ENCODE measurements around the gene LMBR1.
"Not testable (repeated sequence)": the region's sequence is repeated elsewhere in the genome, so short reads cannot be mapped to it uniquely, and the experiment has no call there.

LMBR1 gene, protein sequence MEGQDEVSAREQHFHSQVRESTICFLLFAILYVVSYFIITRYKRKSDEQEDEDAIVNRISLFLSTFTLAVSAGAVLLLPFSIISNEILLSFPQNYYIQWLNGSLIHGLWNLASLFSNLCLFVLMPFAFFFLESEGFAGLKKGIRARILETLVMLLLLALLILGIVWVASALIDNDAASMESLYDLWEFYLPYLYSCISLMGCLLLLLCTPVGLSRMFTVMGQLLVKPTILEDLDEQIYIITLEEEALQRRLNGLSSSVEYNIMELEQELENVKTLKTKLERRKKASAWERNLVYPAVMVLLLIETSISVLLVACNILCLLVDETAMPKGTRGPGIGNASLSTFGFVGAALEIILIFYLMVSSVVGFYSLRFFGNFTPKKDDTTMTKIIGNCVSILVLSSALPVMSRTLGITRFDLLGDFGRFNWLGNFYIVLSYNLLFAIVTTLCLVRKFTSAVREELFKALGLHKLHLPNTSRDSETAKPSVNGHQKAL

DNA sequence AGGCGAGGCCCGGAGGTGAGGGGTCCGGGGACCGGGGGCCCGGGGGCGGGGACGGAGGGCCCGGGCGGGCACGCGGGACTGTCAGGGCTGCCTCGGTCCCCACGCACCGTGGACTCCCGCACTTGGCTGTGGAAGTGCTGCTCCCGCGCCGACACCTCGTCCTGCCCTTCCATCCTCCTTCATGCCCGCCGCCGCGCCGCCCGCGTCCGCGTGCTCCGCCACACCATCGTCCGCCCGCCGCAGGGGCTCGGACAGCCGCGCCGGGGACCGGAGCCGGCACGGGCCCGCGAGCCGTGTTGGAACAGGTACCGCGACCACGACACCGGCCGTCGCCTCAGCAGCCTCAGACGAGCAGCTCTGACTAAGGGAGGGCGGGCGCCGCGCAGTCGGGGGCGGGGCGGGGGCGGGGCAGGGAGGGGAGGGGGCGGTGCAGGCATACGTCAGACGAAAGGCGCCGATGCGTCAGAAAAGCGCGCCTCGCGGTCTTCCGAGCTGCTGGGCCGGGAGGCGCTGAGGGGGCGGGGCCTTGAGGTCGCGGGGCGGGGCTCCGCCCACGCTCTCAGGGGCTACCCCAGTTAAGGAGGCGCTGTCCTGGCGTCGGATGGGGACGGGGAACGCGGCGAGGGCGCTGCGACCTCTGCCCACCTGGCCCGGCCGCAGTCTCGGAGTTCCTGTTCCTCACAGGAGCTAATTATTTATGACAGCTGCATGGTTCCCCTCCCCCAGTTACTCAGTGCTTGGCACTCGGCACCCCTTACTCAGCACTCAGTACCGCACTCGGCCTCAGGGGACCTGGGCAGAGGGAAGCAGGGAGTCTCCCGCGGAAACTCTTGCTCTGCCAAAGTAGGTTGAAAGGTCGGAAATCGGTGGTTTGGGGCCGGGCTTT, at the start of gene LMBR1:
TSS of gene LMBR1 (minus strand) at position 363 of the 886 bp plus-strand sequence. CDS start at position 173, 190 bp downstream.
- no peaks in the 10 kb centered on the region for H3K36me3 ChIP-seq (ENCODE audit: control insufficient read depth in 1 of 2, insufficient read depth in 2 of 2, low read length in 2 of 2)
- peaks cover 0 to 5% of the 10 kb centered on the region in 2 donors for H3K4me1 ChIP-seq (ENCODE audit: control insufficient read depth in 1 of 2, insufficient read depth in 2 of 2, low read length in 2 of 2)
- H3K27me3 ChIP-seq (ENCODE audit: control insufficient read depth in 1 of 2, insufficient read depth in 2 of 2, low read length in 2 of 2): no peaks in the 10 kb centered on the region
- peak within 1 kb of the TSS; percentile 83 for H3K9ac ChIP-seq (ENCODE audit: low read depth in 1 of 2, low read length in 2 of 2)
- peak within 1 kb of the TSS; percentile 98 for H3K27ac ChIP-seq (ENCODE audit: low read depth, low read length)
- H3K9me3 ChIP-seq (ENCODE audit: control insufficient read depth in 1 of 2, low read length in 2 of 2): no peaks in the 10 kb centered on the region
- H3K4me3 ChIP-seq (ENCODE audit: low read depth in 1 of 2, low read length in 2 of 2): peak within 1 kb of the TSS; percentile 76 to 91

DNA sequence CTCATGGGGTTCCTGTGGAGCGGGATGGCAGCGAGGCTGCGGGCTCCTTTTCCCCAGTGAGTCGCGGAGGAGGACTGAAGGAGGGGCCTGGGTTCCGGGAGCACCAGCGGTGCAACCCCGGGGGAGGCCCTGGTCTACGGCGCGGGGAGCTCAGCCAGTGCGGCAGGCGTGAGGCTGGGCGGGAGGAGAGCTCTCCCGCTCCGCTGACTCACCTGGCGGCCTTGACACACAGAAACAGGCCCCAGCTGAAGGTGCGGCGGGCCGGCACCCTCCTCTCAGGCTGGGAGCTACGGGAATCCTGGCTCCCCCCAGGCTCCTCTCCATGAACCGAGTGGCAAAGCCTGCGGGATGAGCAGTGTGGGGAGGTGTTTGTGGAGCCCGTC, 49.7 kb upstream of the LMBR1 start:
- Histone ChIP-seq H3K9ac (ENCODE audit: low read depth in 1 of 2, low read length in 2 of 2) (no peak overlapping the region), H3K4me1 (ENCODE audit: control insufficient read depth in 1 of 2, insufficient read depth in 2 of 2, low read length in 2 of 2) (peaks cover 0 to 7% of the 10 kb centered on the region in 2 donors), H3K4me3 (ENCODE audit: low read depth in 1 of 2, low read length in 2 of 2) (no peak overlapping the region), H3K27me3 (ENCODE audit: control insufficient read depth in 1 of 2, insufficient read depth in 2 of 2, low read length in 2 of 2) (peaks cover 19 to 23% of the 10 kb centered on the region in 2 donors), H3K9me3 (ENCODE audit: control insufficient read depth in 1 of 2, low read length in 2 of 2) (peaks cover 0 to 5% of the 10 kb centered on the region in 2 donors), H3K27ac (ENCODE audit: low read depth, low read length) (no peak overlapping the region), H3K36me3 (ENCODE audit: control insufficient read depth in 1 of 2, insufficient read depth in 2 of 2, low read length in 2 of 2) (no peaks in the 10 kb centered on the region)

DNA sequence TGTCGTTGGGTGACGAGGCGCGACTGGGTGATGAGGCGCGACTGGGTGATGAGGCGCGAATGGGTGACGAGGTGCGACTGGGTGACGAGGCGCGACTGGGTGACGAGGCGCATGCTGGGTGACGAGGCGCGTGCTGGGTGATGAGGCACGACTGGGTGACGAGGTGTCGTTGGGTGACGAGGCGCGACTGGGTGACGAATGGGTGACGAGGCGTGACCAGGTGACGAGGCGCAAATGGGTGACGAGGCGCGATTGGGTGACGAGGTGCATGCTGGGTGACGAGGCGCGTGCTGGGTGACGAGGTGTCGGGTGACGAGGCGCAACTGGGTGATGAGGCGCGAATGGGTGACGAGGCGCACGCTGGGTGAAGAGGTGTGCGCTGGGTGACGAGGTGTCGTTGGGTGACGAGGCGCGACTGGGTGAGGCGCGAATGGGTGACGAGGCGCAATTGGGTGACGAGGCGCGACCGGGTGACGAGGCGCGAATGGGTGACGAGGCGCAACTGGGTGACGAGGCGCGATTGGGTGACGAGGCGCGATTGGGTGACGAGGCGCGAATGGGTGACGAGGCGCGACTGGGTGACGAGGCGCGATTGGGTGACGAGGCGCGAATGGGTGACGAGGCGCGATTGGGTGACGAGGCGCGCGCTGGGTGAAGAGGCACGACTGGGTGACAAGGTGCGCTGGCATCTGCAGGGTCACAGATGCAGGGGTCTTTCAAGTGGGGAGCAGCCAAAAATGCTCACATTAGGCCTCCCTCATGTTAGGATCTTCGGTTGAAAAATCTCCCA, 48.6 kb upstream of the LMBR1 start:
- Histone ChIP-seq H3K36me3 (ENCODE audit: control insufficient read depth in 1 of 2, insufficient read depth in 2 of 2, low read length in 2 of 2) (no peaks in the 10 kb centered on the region), H3K4me3 (ENCODE audit: low read depth in 1 of 2, low read length in 2 of 2) (no peak overlapping the region), H3K9me3 (ENCODE audit: control insufficient read depth in 1 of 2, low read length in 2 of 2) (peaks cover 0 to 5% of the 10 kb centered on the region in 2 donors), H3K4me1 (ENCODE audit: control insufficient read depth in 1 of 2, insufficient read depth in 2 of 2, low read length in 2 of 2) (peaks cover 0 to 7% of the 10 kb centered on the region in 2 donors), H3K9ac (ENCODE audit: low read depth in 1 of 2, low read length in 2 of 2) (no peak overlapping the region), H3K27ac (ENCODE audit: low read depth, low read length) (no peak overlapping the region), H3K27me3 (ENCODE audit: control insufficient read depth in 1 of 2, insufficient read depth in 2 of 2, low read length in 2 of 2) (peaks cover 19 to 23% of the 10 kb centered on the region in 2 donors)

DNA sequence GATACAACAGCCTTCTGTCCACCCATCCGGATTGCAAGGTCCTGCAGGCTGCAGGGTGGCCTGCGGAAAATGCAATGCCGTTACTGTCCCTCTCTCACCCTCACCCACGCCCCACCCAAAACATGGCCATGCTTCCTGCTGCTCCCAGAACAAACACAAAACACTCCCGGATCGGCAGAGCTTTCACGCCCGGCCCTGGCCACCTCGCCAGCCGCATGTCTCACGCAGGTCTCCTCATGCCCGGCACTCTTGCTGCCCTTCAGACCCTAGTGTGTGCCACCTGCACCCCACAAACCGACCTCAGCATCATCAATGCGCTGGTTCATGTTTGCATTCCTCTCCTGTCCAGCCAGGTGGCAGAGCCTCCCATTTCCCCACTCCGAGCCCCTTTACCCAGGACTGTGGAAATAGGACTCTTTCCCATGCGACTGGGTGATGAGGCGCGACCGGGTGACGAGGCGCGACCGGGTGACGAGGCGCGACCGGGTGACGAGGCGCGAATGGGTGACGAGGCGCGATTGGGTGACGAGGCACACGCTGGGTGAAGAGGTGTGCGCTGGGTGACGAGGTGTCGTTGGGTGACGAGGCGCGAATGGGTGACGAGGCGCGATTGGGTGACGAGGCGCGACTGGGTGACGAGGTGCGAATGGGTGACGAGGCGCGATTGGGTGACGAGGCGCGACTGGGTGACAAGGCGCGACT, 47.6 kb upstream of the LMBR1 start:
- peaks cover 0 to 7% of the 10 kb centered on the region in 2 donors for H3K4me1 ChIP-seq (ENCODE audit: control insufficient read depth in 1 of 2, insufficient read depth in 2 of 2, low read length in 2 of 2)
- peaks cover 19 to 23% of the 10 kb centered on the region in 2 donors for H3K27me3 ChIP-seq (ENCODE audit: control insufficient read depth in 1 of 2, insufficient read depth in 2 of 2, low read length in 2 of 2)
- H3K36me3 ChIP-seq (ENCODE audit: control insufficient read depth in 1 of 2, insufficient read depth in 2 of 2, low read length in 2 of 2): no peaks in the 10 kb centered on the region
- H3K4me3 ChIP-seq (ENCODE audit: low read depth in 1 of 2, low read length in 2 of 2): no peak overlapping the region
- peaks cover 0 to 5% of the 10 kb centered on the region in 2 donors for H3K9me3 ChIP-seq (ENCODE audit: control insufficient read depth in 1 of 2, low read length in 2 of 2)
- no peak overlapping the region for H3K9ac ChIP-seq (ENCODE audit: low read depth in 1 of 2, low read length in 2 of 2)
- no peak overlapping the region for H3K27ac ChIP-seq (ENCODE audit: low read depth, low read length)

DNA sequence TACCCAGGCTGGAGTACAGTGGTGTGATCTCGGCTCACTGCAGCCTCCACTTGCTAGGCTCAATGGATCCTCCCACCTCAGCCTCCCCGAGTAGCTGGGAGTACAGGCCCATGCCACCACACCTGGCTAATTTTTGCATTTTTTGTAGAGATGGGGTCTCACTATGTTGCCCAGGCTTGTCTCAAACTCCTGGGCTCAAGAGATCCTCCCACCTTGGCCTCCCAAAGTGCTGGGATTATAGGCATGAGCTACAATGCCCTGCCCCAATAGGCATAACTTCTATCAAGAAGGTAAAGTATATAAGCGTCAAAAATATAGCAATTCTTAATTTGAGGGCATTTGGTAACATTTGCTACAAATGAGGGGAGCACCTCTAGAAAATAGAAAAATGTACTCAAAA, 43.8 kb upstream of the LMBR1 start:
- H3K9me3 ChIP-seq (ENCODE audit: control insufficient read depth in 1 of 2, low read length in 2 of 2); H3K27ac ChIP-seq (ENCODE audit: low read depth, low read length); H3K36me3 ChIP-seq (ENCODE audit: control insufficient read depth in 1 of 2, insufficient read depth in 2 of 2, low read length in 2 of 2); H3K4me3 ChIP-seq (ENCODE audit: low read depth in 1 of 2, low read length in 2 of 2); H3K4me1 ChIP-seq (ENCODE audit: control insufficient read depth in 1 of 2, insufficient read depth in 2 of 2, low read length in 2 of 2); H3K9ac ChIP-seq (ENCODE audit: low read depth in 1 of 2, low read length in 2 of 2); H3K27me3 ChIP-seq (ENCODE audit: control insufficient read depth in 1 of 2, insufficient read depth in 2 of 2, low read length in 2 of 2): not testable (repeated sequence)

DNA sequence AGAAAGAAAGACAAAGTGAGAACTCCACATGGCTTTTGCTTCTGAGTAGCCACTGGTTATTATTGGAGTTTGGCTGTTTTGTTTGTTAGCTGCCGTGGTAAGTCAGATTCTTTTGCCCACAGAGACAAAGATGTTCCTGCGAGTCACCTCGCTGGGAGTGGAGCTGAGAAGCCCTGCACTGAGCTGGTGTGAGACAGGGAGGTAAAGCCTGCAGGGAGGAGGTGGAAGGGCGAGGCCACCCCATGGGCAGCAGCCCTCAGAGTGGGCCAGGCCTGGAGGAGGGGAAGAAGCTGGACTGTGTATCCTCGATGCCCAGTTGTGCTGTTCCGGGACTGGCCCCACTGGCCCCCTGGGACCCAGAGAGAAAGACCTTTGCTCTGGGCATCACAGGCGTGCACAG, 42.3 kb upstream of the LMBR1 start:
- H3K4me3 ChIP-seq (ENCODE audit: low read depth in 1 of 2, low read length in 2 of 2): no peak overlapping the region
- no peak overlapping the region for H3K27ac ChIP-seq (ENCODE audit: low read depth, low read length)
- no peak overlapping the region for H3K9ac ChIP-seq (ENCODE audit: low read depth in 1 of 2, low read length in 2 of 2)
- no peaks in the 10 kb centered on the region for H3K36me3 ChIP-seq (ENCODE audit: control insufficient read depth in 1 of 2, insufficient read depth in 2 of 2, low read length in 2 of 2)
- peaks cover 0 to under 1% of the 10 kb centered on the region in 2 donors for H3K27me3 ChIP-seq (ENCODE audit: control insufficient read depth in 1 of 2, insufficient read depth in 2 of 2, low read length in 2 of 2)
- no peaks in the 10 kb centered on the region for H3K4me1 ChIP-seq (ENCODE audit: control insufficient read depth in 1 of 2, insufficient read depth in 2 of 2, low read length in 2 of 2)
- H3K9me3 ChIP-seq (ENCODE audit: control insufficient read depth in 1 of 2, low read length in 2 of 2): no peaks in the 10 kb centered on the region

DNA sequence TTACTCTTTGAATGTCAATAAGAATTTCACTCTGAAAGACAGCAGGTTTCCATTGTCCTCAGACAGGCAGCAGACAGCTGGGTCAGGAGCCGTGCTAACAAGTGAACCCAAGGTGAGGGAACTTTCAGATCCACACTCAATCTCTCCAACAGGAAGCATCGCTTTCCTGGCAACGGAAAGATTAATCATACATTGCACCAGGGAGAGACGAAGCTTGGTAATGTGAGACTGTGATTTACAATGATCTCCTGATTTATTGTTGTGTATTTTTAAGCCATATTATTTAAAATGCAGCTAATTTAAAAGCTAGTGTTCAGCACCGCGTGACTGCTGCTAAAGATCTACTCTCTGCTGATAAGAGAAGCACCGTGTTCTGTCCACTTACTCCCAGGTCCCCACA, 39.0 kb upstream of the LMBR1 start:
- no peaks in the 10 kb centered on the region for H3K9me3 ChIP-seq (ENCODE audit: control insufficient read depth in 1 of 2, low read length in 2 of 2)
- H3K9ac ChIP-seq (ENCODE audit: low read depth in 1 of 2, low read length in 2 of 2): no peak overlapping the region
- H3K27ac ChIP-seq (ENCODE audit: low read depth, low read length): no peak overlapping the region
- H3K36me3 ChIP-seq (ENCODE audit: control insufficient read depth in 1 of 2, insufficient read depth in 2 of 2, low read length in 2 of 2): no peaks in the 10 kb centered on the region
- no peak overlapping the region for H3K4me3 ChIP-seq (ENCODE audit: low read depth in 1 of 2, low read length in 2 of 2)
- H3K27me3 ChIP-seq (ENCODE audit: control insufficient read depth in 1 of 2, insufficient read depth in 2 of 2, low read length in 2 of 2): peaks cover 3 to 5% of the 10 kb centered on the region in 2 donors
- no peaks in the 10 kb centered on the region for H3K4me1 ChIP-seq (ENCODE audit: control insufficient read depth in 1 of 2, insufficient read depth in 2 of 2, low read length in 2 of 2)

DNA sequence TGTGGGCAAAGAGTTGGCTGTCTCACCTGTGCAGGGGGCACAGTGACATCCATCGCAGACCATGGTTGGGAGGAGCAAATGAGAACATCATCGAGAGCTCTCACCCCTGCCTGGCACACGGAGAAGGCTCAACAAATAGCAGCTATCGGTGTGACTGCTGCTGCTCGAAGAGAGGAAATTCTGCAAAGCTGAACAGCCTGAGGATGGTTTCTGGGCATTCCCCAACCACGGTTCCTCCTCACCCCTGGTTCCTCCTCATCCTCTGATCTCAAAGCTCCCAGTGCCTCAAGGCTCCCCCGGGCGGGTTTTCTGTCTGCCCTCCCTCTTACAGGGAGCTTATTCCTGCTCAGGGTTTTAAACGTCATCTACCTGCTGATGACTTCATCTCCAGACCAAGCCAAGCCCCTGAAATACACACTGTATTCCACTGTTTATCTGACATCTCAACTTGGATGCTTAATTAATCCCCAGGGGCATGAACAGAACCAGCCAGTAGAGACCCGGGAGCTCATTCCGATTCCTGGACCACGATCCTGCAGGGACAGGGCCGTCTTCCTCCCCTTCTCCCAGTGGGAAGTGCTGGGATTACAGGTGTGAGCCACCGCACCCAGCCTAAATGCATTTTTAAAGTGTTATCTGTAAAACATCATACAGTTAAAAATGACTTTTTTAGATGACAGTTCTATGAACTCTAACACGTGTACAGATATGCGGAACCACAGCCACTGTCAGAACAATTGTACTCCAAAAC, 37.0 kb upstream of the LMBR1 start:
- Histone ChIP-seq H3K27ac (ENCODE audit: low read depth, low read length) (no peak overlapping the region), H3K9ac (ENCODE audit: low read depth in 1 of 2, low read length in 2 of 2) (no peak overlapping the region), H3K27me3 (ENCODE audit: control insufficient read depth in 1 of 2, insufficient read depth in 2 of 2, low read length in 2 of 2) (peaks cover 3 to 5% of the 10 kb centered on the region in 2 donors), H3K4me3 (ENCODE audit: low read depth in 1 of 2, low read length in 2 of 2) (no peak overlapping the region), H3K36me3 (ENCODE audit: control insufficient read depth in 1 of 2, insufficient read depth in 2 of 2, low read length in 2 of 2) (no peaks in the 10 kb centered on the region), H3K9me3 (ENCODE audit: control insufficient read depth in 1 of 2, low read length in 2 of 2) (no peaks in the 10 kb centered on the region), H3K4me1 (ENCODE audit: control insufficient read depth in 1 of 2, insufficient read depth in 2 of 2, low read length in 2 of 2) (no peaks in the 10 kb centered on the region)

DNA sequence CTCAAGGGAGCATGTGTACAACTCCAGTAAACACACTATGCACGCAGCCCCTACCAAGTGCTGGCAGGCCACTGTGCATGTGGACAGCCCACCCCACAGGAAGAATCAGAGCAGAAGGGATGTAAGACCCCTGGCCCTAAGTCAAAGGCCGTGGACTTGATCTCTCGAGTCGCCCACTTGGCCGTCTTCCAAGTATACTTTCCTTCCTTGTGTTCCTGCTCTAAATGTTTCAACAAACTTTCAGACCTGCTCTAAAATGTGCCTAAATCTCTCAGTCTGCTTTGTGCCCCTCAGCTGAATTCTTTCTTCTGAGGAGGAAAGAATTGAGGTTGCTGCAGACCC, 35.4 kb upstream of the LMBR1 start:
- Histone ChIP-seq H3K9ac (ENCODE audit: low read depth in 1 of 2, low read length in 2 of 2) (no peak overlapping the region), H3K4me1 (ENCODE audit: control insufficient read depth in 1 of 2, insufficient read depth in 2 of 2, low read length in 2 of 2) (no peaks in the 10 kb centered on the region), H3K36me3 (ENCODE audit: control insufficient read depth in 1 of 2, insufficient read depth in 2 of 2, low read length in 2 of 2) (no peaks in the 10 kb centered on the region)

More for the DNA sequence above, 35.4 kb upstream of the LMBR1 start:
- Histone ChIP-seq H3K27me3 (ENCODE audit: control insufficient read depth in 1 of 2, insufficient read depth in 2 of 2, low read length in 2 of 2) (peaks cover 3 to 5% of the 10 kb centered on the region in 2 donors), H3K27ac (ENCODE audit: low read depth, low read length) (no peak overlapping the region), H3K4me3 (ENCODE audit: low read depth in 1 of 2, low read length in 2 of 2) (no peak overlapping the region), H3K9me3 (ENCODE audit: control insufficient read depth in 1 of 2, low read length in 2 of 2) (no peaks in the 10 kb centered on the region)
